Mesenchymal stem cell (in vitro differentiated cells and primary cell): ENCODE measurements around the gene RNF112.
A peak's percentile ranks its signal among the peaks of the same experiment; 100 is the strongest.

ENCODE experiments used
- DNase-seq: peaks from one replicate; pipeline ENCODE4 v3.0.0-alpha.2; 2013
- H2AFZ ChIP-seq: one replicate; pipeline ENCODE4 v1.6.1; 2013; ENCODE audit warnings: low read depth, mild to moderate bottlenecking, control low read depth, inconsistent platforms, low read length, moderate library complexity
- H2AK5ac ChIP-seq: 2 replicates; pipeline ENCODE4 v1.6.1; 2013; ENCODE audit warnings: low read length, moderate library complexity, mild to moderate bottlenecking, inconsistent platforms; ENCODE audit not compliant: severe bottlenecking
- H2BK120ac ChIP-seq: one replicate; pipeline ENCODE4 v1.6.1; 2013; ENCODE audit warnings: low read depth, mild to moderate bottlenecking, inconsistent platforms, low read length, moderate library complexity
- H2BK12ac ChIP-seq, 2 experiments: one replicate each; pipeline ENCODE4 v1.6.1; 2013; ENCODE audit warnings: inconsistent platforms in 2 of 2, low read length in 2 of 2, mild to moderate bottlenecking in 2 of 2, moderate library complexity in 2 of 2, control low read depth in 1 of 2
- H2BK15ac ChIP-seq: one replicate; pipeline ENCODE4 v1.6.1; 2013; ENCODE audit warnings: mild to moderate bottlenecking, low read depth, inconsistent platforms; ENCODE audit not compliant: poor library complexity, severe bottlenecking
- H2BK5ac ChIP-seq: 2 replicates; pipeline ENCODE4 v1.6.1; 2013; ENCODE audit warnings: low read depth, mild to moderate bottlenecking, low read length, control low read depth, inconsistent platforms; ENCODE audit not compliant: poor library complexity, severe bottlenecking
- H3K14ac ChIP-seq, 2 experiments: one replicate each; pipeline ENCODE4 v1.6.1; 2013; ENCODE audit warnings: inconsistent platforms in 2 of 2, low read length in 2 of 2, control low read depth in 1 of 2, mild to moderate bottlenecking in 1 of 2, moderate library complexity in 1 of 2
- H3K18ac ChIP-seq, 2 experiments: one replicate each; pipeline ENCODE4 v1.6.1; 2013; ENCODE audit warnings: inconsistent platforms in 2 of 2, low read length in 2 of 2, control low read depth in 1 of 2, low read depth in 1 of 2, mild to moderate bottlenecking in 1 of 2
- H3K23ac ChIP-seq, 2 experiments: one replicate each; pipeline ENCODE4 v1.6.1; 2013; ENCODE audit warnings: inconsistent platforms in 2 of 2, low read length in 2 of 2, mild to moderate bottlenecking in 2 of 2, moderate library complexity in 2 of 2, control low read depth in 1 of 2
- H3K27ac ChIP-seq: 2 replicates; pipeline ENCODE4 v1.5.1; 2013; ENCODE audit warnings: mild to moderate bottlenecking, moderate library complexity, low read length, control low read depth, inconsistent platforms; ENCODE audit not compliant: poor library complexity, severe bottlenecking
- H3K27me3 ChIP-seq, 2 experiments: 2 replicates each; pipeline versions ENCODE4 v1.6.1 to v1.7.0; 2013; ENCODE audit warnings: low read length in 2 of 2, mild to moderate bottlenecking in 2 of 2, moderate library complexity in 2 of 2, control low read depth in 1 of 2, inconsistent platforms in 1 of 2; ENCODE audit not compliant: control insufficient read depth in 1 of 2, insufficient read depth in 1 of 2
- H3K36me3 ChIP-seq, 2 experiments: 2 replicates each; pipeline versions ENCODE4 v1.6.1 to v1.7.0; 2013; ENCODE audit warnings: low read length in 2 of 2, control low read depth in 1 of 2, inconsistent platforms in 1 of 2, low read depth in 1 of 2, mild to moderate bottlenecking in 1 of 2; ENCODE audit not compliant: insufficient read depth in 2 of 2, control insufficient read depth in 1 of 2
- H3K4ac ChIP-seq, 2 experiments: one replicate each; pipeline ENCODE4 v1.6.1; 2013; ENCODE audit warnings: inconsistent platforms in 2 of 2, low read length in 2 of 2, mild to moderate bottlenecking in 2 of 2, moderate library complexity in 2 of 2, control low read depth in 1 of 2, low read depth in 1 of 2
- H3K4me1 ChIP-seq: 2 replicates; pipeline ENCODE4 v1.6.1; 2013; ENCODE audit warnings: low read depth, low read length, control low read depth; ENCODE audit not compliant: control insufficient read depth, insufficient read depth
- H3K4me2 ChIP-seq: 2 replicates; pipeline ENCODE4 v1.6.1; 2013; ENCODE audit warnings: low read length, mild to moderate bottlenecking, inconsistent platforms; ENCODE audit not compliant: poor library complexity, severe bottlenecking
- H3K4me3 ChIP-seq, 2 experiments: 2 replicates each; pipeline versions ENCODE4 v1.5.1 to v1.7.0; 2013; ENCODE audit warnings: low read length in 2 of 2, mild to moderate bottlenecking in 2 of 2, control low read depth in 1 of 2, low read depth in 1 of 2; ENCODE audit not compliant: insufficient read depth in 1 of 2
- H3K79me1 ChIP-seq: replicated peaks from 2 replicates; pipeline ENCODE4 v1.6.1; 2013; ENCODE audit warnings: mild to moderate bottlenecking, control low read depth, low read length, inconsistent platforms; ENCODE audit not compliant: poor library complexity, severe bottlenecking
- H3K9ac ChIP-seq: 2 replicates; pipeline ENCODE4 v1.7.0; 2013; ENCODE audit warnings: mild to moderate bottlenecking, low read length, moderate library complexity
- H3K9me3 ChIP-seq: 2 replicates; pipeline ENCODE4 v1.7.0; 2013; ENCODE audit warnings: mild to moderate bottlenecking, low read length; ENCODE audit not compliant: control insufficient read depth
- H4K8ac ChIP-seq: one replicate; pipeline ENCODE4 v1.6.1; 2013; ENCODE audit warnings: inconsistent platforms, mild to moderate bottlenecking, low read length, moderate library complexity
- H4K91ac ChIP-seq: one replicate; pipeline ENCODE4 v1.6.1; 2013; ENCODE audit warnings: mild to moderate bottlenecking, low read length, inconsistent platforms
- WGBS: methylation state at CpG from one replicate; pipeline ENCODE4 v1.1.7; 2013; ENCODE audit warnings: mixed read lengths; 5-methylcytosine and 5-hydroxymethylcytosine counted together

The RNF112 gene

DNA sequence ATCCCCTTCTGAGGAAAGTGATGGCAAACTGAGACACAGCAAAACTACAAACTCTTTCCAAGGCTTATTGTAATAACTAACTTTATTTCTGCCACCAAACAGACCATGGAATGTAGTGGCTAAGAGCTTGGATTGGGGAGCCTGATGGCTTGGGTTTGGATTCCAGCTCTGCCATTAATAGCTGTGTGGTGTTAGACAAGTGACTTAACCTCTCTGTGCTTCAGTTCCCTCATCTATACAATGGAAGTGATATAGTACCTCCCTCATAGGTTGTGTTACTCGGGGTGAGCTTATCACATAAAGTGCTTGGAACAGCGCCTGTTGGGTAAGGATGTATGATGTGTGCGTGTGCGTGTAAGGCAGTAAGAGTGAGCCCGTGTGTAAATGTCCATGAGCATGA is 5.9 kb upstream of the RNF112 start:
- no peak overlapping the region for H3K18ac ChIP-seq

DNA sequence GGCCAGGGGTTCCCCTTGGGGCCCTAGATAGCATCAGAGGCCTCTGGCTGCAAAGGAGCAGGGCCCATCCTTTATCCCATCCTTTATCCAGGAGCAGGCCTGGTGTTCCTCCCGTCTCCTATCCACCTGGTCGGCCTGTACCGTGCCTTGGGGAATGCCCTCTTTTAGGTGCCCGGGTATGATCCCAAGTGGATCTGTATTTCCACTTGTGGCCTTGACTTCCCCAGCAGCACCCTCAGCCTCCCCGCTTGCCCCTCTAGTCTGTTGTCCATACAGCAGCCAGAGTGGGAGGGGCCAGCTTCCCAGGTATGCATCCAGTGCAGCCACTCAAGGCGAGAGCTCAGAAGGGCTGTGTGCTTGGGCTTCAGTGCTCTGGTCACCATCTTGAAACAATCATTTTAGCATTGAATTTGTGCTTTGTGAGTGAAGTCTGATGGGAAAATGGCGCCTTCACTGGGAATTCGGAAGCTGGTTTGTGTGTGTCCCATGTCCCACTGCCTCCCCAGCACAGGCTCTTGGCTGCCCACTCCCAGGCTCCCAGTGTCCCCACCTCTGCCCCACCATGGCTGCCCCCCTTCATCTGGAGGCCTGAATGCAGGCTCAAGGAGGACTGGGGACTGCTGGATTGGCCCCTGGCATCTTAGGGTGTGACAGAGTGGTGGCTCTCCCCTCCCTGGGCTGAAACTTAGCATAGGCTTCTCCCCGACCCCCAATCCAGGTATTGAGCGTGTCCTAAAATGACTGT is 3.3 kb upstream of the RNF112 start:
- WGBS, result 96% methylated on average over 10 of the region's 10 CpGs
- Histone ChIP-seq H3K79me1 (no peaks in the 10 kb centered on the region), H4K8ac (no peak overlapping the region)

More for the DNA sequence above, 5.9 kb upstream of the RNF112 start:
- no peak overlapping the region for H3K14ac ChIP-seq
- no peaks in the 10 kb centered on the region for H3K9me3 ChIP-seq
- no peak for DNase-seq
- WGBS, result 92% methylated on average over 5 of the region's 5 CpGs
- no peak overlapping the region for H3K4me3 ChIP-seq
- peak overlapping the region; percentile 34 for H4K91ac ChIP-seq
- no peak overlapping the region for H2BK120ac ChIP-seq
- peaks cover 9% of the 10 kb centered on the region for H3K4me1 ChIP-seq
- no peak overlapping the region for H3K23ac ChIP-seq
- no peak overlapping the region for H3K4ac ChIP-seq
- no peak overlapping the region for H2AFZ ChIP-seq
- no peak overlapping the region for H2AK5ac ChIP-seq
- H2BK5ac ChIP-seq, result no peak overlapping the region
- H3K27ac ChIP-seq, result no peak overlapping the region
- no peaks in the 10 kb centered on the region for H3K79me1 ChIP-seq
- no peak overlapping the region for H2BK15ac ChIP-seq
- no peaks in the 10 kb centered on the region for H3K27me3 ChIP-seq
- no peak overlapping the region for H2BK12ac ChIP-seq
- no peaks in the 10 kb centered on the region for H3K36me3 ChIP-seq
- H3K4me2 ChIP-seq, result no peak overlapping the region
- H4K8ac ChIP-seq, result no peak overlapping the region
- H3K9ac ChIP-seq, result no peak overlapping the region

GRCh38 chr17:19408346-19408710 is 2.7 kb upstream of the RNF112 start:
- no peak overlapping the region for H2AFZ ChIP-seq
- no peak overlapping the region for H4K91ac ChIP-seq
- H2AK5ac ChIP-seq, result peak overlapping the region; percentile 15
- no peak overlapping the region for H3K4ac ChIP-seq
- H3K79me1 ChIP-seq, result no peaks in the 10 kb centered on the region
- H2BK120ac ChIP-seq, result no peak overlapping the region
- H3K4me3 ChIP-seq, result no peak overlapping the region
- no peak overlapping the region for H3K9ac ChIP-seq
- 80% methylated on average over 2 of the region's 2 CpGs for WGBS
- H3K18ac ChIP-seq, result no peak overlapping the region
- H2BK12ac ChIP-seq, result no peak overlapping the region
- H4K8ac ChIP-seq, result no peak overlapping the region
- no peak overlapping the region for H2BK5ac ChIP-seq
- H3K27me3 ChIP-seq, result peaks cover 0 to 12% of the 10 kb centered on the region in 2 experiments
- no peak overlapping the region for H3K27ac ChIP-seq
- no peak overlapping the region for H3K23ac ChIP-seq
- H2BK15ac ChIP-seq, result no peak overlapping the region
- H3K9me3 ChIP-seq, result no peaks in the 10 kb centered on the region
- peaks cover 17% of the 10 kb centered on the region for H3K4me1 ChIP-seq
- no peak for DNase-seq
- H3K36me3 ChIP-seq, result no peaks in the 10 kb centered on the region
- no peak overlapping the region for H3K4me2 ChIP-seq
- no peak overlapping the region for H3K14ac ChIP-seq

More for the DNA sequence above, 3.3 kb upstream of the RNF112 start:
- Histone ChIP-seq H3K9me3 (no peaks in the 10 kb centered on the region), H3K9ac (no peak overlapping the region), H3K27me3 (peaks cover 0 to 9% of the 10 kb centered on the region in 2 experiments), H2BK5ac (no peak overlapping the region), H3K4ac (no peak overlapping the region), H2AK5ac (peak overlapping the region; percentile 15), H2BK120ac (no peak overlapping the region), H2BK12ac (no peak overlapping the region), H3K14ac (no peak overlapping the region), H3K27ac (no peak overlapping the region), H3K23ac (no peak overlapping the region), H3K18ac (no peak overlapping the region), H3K36me3 (no peaks in the 10 kb centered on the region), H3K4me1 (peaks cover 17% of the 10 kb centered on the region), H2AFZ (no peak overlapping the region), H3K4me3 (no peak overlapping the region), H3K4me2 (no peak overlapping the region), H2BK15ac (no peak overlapping the region), H4K91ac (no peak overlapping the region)
- no peak for DNase-seq

DNA sequence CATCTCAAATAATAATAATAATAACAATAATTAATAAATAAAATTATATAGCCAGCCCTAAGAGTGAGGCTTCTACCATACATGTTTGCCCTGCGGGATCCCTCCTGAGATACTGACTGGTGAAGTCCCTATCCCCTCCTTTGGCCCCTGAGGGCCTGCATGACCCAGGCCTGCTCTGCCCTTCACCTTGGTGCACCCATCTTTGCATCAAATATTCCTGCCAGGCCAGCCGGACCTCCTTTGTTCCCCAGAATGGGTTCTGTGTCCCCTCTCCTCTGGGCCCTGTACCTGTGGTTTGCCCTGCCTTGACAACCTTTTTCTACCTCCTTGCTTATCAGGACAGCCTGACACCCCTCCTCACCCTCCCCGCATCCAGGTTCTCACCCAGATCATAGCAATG is 2.0 kb upstream of the RNF112 start:
- Histone ChIP-seq H2AK5ac (no peak overlapping the region), H3K79me1 (no peaks in the 10 kb centered on the region), H3K9ac (no peak overlapping the region), H2BK15ac (peak overlapping the region; percentile 67), H4K8ac (no peak overlapping the region), H2BK120ac (no peak overlapping the region), H3K4me1 (peaks cover 17% of the 10 kb centered on the region), H3K14ac (no peak overlapping the region), H3K4me3 (no peak overlapping the region), H3K4ac (no peak overlapping the region), H3K27ac (no peak overlapping the region), H3K23ac (no peak overlapping the region), H3K18ac (peak overlapping the region in 1 of 2 experiments; percentile 18), H3K36me3 (no peaks in the 10 kb centered on the region), H2AFZ (no peak overlapping the region), H3K27me3 (peaks cover 0 to 19% of the 10 kb centered on the region in 2 experiments), H2BK12ac (no peak overlapping the region), H3K9me3 (no peaks in the 10 kb centered on the region), H3K4me2 (no peak overlapping the region), H2BK5ac (no peak overlapping the region), H4K91ac (no peak overlapping the region)
- WGBS, result 94% methylated on average over 2 of the region's 3 CpGs
- no peak for DNase-seq
